KMS-11 (cell line): ENCODE data around the gene CFAP298.

Experiments used
- H2AFZ ChIP-seq: fragments of 200-600 bp; sonication (generic); 2 replicates; pipeline ENCODE4 v1.6.1; 2016; ENCODE audit warnings: antibody characterized with exemption, mixed run types, low read depth
- H3K27ac ChIP-seq: fragments of 200-600 bp; sonication (generic); 2 replicates; pipeline ENCODE4 v1.6.1; 2016; ENCODE audit warnings: mild to moderate bottlenecking, mixed run types
- H3K27me3 ChIP-seq: fragments of 200-600 bp; sonication (generic); 2 replicates; pipeline ENCODE4 v1.6.1; 2017; ENCODE audit warnings: mild to moderate bottlenecking, low read depth, mixed run types, moderate library complexity; ENCODE audit not compliant: insufficient read depth
- H3K36me3 ChIP-seq: fragments of 200-600 bp; sonication (generic); 2 replicates; pipeline ENCODE4 v1.6.1; 2017; ENCODE audit warnings: mild to moderate bottlenecking, mixed run types; ENCODE audit not compliant: insufficient read depth
- H3K4me1 ChIP-seq: fragments of 200-600 bp; sonication (generic); 2 replicates; pipeline ENCODE4 v1.6.1; 2016; ENCODE audit warnings: mild to moderate bottlenecking, low read depth, mixed run types; ENCODE audit not compliant: poor library complexity, severe bottlenecking
- H3K4me2 ChIP-seq: fragments of 200-600 bp; sonication (generic); 2 replicates; pipeline ENCODE4 v1.7.0; 2016; ENCODE audit warnings: mild to moderate bottlenecking, mixed run types
- H3K4me3 ChIP-seq: fragments of 200-600 bp; sonication (generic); IDR thresholded peaks from 2 replicates; pipeline ENCODE4 v1.6.1; 2017; ENCODE audit warnings: low read depth, low read length, mixed read lengths; ENCODE audit not compliant: insufficient read depth
- H3K79me2 ChIP-seq: fragments of 200-600 bp; sonication (generic); 2 replicates; pipeline ENCODE4 v1.6.1; 2016; ENCODE audit warnings: low read depth, mixed run types; ENCODE audit not compliant: insufficient read depth
- H3K9ac ChIP-seq: fragments of 200-600 bp; sonication (generic); 2 replicates; pipeline ENCODE4 v1.6.1; 2016; ENCODE audit warnings: mild to moderate bottlenecking, mixed run types
- H4K20me1 ChIP-seq: fragments of 200-600 bp; sonication (generic); 2 replicates; pipeline ENCODE4 v1.6.1; 2016; ENCODE audit warnings: mild to moderate bottlenecking, mixed run types; ENCODE audit not compliant: insufficient read depth
- CTCF ChIP-seq: fragments of 200-600 bp; sonication (generic); conservative IDR thresholded peaks from 2 replicates; pipeline ENCODE4 v1.6.1; 2017; ENCODE audit warnings: low read depth, mild to moderate bottlenecking, antibody characterized with exemption, low read length, moderate library complexity, mixed read lengths

The CFAP298 gene

GRCh38 chr21:32574946-32575925 is 36.9 kb downstream of the CFAP298 start:
- H3K4me1 ChIP-seq: peaks cover 2% of the 10 kb centered on the region
- no peak for TF ChIP-seq CTCF
- no peak overlapping the region for H3K27ac ChIP-seq
- H3K27me3 ChIP-seq: no peaks in the 10 kb centered on the region
- H3K9ac ChIP-seq: no peak overlapping the region
- H3K4me2 ChIP-seq: no peak overlapping the region
- H4K20me1 ChIP-seq: no peaks in the 10 kb centered on the region
- no peak overlapping the region for H2AFZ ChIP-seq
- no peaks in the 10 kb centered on the region for H3K36me3 ChIP-seq
- H3K79me2 ChIP-seq: no peaks in the 10 kb centered on the region
- no peak overlapping the region for H3K4me3 ChIP-seq

GRCh38 chr21:32572574-32573420 is 39.4 kb downstream of the CFAP298 start:
- Histone ChIP-seq H3K9ac (no peak overlapping the region), H3K4me2 (no peak overlapping the region), H3K4me1 (peaks cover 14% of the 10 kb centered on the region), H4K20me1 (no peaks in the 10 kb centered on the region), H2AFZ (no peak overlapping the region), H3K27me3 (no peaks in the 10 kb centered on the region), H3K4me3 (no peak overlapping the region), H3K36me3 (no peaks in the 10 kb centered on the region), H3K27ac (no peak overlapping the region), H3K79me2 (no peaks in the 10 kb centered on the region)
- no peak for TF ChIP-seq CTCF

GRCh38 chr21:32570456-32570855 is 41.7 kb downstream of the CFAP298 start:
- H3K4me1 ChIP-seq: peaks cover 14% of the 10 kb centered on the region
- H3K27me3 ChIP-seq: no peaks in the 10 kb centered on the region
- H3K27ac ChIP-seq: no peak overlapping the region
- H2AFZ ChIP-seq: peak overlapping the region; percentile 98; the same call in 1 of the 2 replicates
- H4K20me1 ChIP-seq: no peaks in the 10 kb centered on the region
- no peak overlapping the region for H3K4me3 ChIP-seq
- no peak for TF ChIP-seq CTCF
- H3K36me3 ChIP-seq: no peaks in the 10 kb centered on the region
- no peaks in the 10 kb centered on the region for H3K79me2 ChIP-seq
- peak overlapping the region; percentile 92; the same call in 1 of the 2 replicates for H3K4me2 ChIP-seq
- no peak overlapping the region for H3K9ac ChIP-seq
